HG02970 (cell line): Measurements from ENCODE around the gene INSYN1.
"Not testable (repeated sequence)": the region's sequence is repeated elsewhere in the genome, so short reads cannot be mapped to it uniquely, and the experiment has no call there.

ENCODE experiments used
- ATAC-seq: cut with Tn5 transposase; IDR thresholded peaks from one replicate; pipeline ENCODE4 v1.9.1; 2021; ENCODE audit warnings: mild to moderate bottlenecking, moderate library complexity, moderate number of reproducible peaks; ENCODE audit not compliant: unreplicated experiment, low FRiP score

The INSYN1 gene

DNA sequence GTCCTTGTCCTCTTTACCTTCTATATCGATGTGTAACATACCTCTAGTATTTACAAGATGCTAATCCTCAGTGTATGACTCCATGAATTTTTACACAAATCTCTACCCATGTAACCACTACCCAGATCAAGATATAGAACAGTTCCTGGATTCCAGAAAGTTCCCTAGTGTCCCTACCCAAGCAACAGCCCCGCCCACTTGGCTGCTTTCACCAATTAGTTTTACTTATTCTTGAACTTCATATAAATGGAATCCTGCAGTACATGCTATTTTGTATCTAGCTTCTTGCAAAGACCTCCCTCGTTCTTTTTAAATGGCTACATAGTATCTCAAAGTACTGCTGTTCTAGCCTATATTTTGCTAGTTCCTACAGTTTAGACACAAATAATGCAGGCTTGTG lies 35.9 kb downstream of the INSYN1 start:
- ATAC-seq: no peak

DNA sequence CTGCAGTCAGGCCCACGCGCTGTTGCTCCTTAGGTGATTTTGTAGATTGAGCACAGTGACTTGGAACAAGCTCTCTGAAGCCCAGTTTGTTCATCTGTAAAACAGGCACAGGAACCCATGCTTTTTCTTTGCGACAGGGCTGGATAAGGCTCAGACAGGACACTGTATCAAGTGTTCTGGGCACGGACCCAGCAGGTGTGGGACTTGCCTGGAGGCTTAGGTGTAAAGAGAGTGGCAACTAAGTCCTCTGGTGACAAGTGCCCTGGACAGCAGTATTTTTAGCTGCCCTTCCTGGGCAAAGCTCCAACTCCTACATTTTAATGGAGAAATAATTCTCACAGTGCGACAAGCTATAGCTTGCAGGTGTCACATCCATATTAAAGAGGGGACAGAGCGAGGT lies 36.7 kb downstream of the INSYN1 start:
- ATAC-seq: no peak

DNA sequence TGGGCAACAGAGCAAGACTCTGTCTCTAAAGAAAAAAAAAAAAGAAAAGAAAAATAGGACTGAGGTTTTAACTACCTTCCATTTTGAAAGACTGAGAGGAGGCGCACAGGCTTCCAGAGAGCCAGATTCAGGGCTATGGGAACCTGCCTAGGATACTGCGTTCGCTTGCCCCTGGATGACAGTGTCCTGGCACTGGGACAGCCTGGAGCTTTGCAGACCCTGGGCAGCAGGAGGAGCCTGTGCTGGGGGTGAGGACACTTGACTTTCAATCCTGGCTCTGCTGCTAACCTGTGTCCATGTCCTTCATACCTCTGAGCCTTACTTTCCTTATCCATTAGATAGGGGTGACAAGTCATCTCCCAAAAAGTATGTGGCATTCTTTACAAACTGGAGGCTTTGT lies 37.7 kb downstream of the INSYN1 start:
- ATAC-seq: no peak

DNA sequence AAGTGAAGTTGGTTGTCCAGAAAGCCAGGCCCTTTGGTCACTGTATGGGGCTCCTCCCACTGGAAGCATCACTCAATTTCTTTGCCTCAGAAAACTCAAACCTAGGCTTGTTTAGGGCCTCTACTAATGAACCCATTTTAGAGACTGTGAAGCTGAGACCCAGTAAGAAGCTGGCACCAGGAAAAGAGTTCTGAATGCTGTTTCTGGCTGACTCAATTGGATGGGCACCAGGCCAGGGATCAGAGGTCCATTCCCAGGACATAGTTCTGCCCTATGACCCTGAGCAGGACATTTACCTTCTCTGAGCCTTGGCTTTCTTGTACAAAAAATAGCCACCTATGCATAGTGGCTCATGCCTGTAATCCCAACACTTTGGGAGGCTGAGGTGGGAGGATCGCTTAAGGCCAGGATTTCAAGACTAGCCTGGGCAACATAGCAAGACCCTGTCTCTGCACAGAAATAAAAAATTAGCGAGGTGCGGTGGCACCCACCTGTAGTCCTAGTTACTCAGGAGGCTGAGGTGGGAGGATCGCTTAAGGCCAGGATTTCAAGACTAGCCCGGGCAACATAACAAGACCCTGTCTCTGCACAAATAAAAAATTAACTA lies 38.4 kb downstream of the INSYN1 start:
- ATAC-seq: no peak

DNA sequence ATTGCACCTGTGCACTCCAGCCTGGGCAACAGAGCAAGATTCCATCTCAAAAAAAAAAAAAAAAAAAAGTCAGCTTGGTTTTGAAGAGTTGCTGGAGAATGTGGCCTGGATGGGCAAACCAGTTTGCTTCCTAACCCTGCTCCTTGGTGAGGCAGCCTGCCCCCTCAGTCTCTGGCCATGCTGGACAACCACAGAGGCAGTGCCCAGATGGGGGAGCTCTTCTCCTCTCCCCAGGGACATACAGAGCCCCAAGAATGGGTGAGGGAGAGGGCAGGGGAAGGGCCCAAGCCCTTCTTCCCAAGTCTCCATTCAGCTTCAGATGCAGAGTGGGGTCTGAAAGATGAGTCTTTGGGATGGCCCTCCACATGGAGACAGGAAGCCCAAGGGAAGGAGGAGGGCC lies 41.0 kb downstream of the INSYN1 start:
- ATAC-seq: no peak

DNA sequence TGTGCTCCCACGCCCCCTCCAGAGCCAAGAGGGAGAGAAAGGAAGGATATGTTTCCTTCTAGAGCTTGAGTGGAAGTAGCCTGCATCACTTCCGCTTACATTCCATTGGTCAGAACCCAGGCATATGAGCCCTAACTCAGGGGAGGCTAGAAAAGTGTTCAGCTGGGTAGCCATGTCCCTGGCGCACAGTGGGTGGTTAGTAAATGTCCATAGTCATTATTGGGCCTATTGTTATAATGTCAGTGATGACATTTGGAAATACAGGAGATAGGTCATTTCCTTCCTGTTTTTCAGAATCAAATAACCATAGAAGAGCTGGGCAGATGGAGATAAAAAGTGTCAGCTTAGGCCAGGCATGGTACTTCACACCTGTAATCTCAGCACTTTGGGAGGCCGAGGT lies 41.6 kb downstream of the INSYN1 start:
- ATAC-seq: no peak

DNA sequence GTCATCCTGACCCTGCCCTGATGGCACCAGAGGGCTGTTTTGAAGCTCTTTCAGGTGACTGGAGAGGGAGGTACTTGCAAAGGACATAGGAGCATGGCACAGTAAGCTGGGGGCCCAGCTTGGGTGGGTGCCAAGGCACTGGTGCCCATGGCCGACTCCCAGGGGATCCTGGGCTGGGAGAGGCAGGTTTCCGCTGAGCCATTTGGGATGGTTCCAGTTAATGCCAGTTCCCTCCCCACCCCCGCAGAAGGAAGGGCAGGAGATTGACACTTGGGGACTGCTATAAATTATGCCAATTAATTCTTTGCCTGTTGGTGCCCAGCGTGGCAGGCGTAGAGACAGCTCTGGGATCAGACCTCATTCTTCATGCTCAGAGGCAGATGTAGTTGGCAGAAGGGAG lies 42.8 kb downstream of the INSYN1 start:
- no peak for ATAC-seq

DNA sequence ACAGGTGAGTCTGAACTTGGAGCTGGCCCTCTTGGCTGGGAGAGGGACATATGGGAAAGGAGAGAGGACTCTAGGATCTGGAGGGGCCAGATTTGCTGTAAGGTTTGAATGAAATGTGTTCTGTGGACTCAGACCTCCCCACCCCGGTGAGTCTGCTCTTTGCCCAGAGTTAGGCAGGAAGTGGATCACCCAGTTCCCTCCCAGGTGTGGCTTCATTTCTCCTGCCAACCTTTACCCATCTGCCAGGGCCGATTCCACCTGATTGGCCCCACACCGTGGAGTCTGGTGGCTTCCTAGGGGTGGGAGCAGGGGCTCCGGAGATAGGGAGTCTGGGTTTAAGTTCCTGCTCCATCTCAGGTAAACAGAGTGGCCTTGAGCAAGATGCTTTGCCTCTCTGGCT lies 43.5 kb downstream of the INSYN1 start:
- no peak for ATAC-seq

DNA sequence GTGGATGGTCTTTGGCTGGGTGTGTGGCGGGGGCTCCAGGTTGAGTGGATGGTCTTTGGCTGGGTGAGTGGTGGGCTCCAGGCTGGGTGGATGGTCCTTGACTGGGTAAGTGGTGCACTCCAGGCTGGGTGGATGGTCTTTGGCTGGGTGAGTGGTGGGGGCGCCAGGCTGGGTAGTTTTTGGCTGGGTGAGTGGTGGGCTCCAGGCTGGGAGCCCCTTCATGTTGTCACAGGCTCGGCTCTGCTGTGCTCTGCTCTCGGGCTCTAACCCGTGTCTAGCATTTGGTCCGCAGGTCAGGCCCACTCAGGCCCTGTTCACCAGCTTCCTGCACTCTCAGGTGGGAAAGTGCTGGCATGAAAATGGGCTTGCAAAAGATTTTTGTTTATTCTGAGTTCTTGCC lies 43.9 kb downstream of the INSYN1 start:
- ATAC-seq: no peak

DNA sequence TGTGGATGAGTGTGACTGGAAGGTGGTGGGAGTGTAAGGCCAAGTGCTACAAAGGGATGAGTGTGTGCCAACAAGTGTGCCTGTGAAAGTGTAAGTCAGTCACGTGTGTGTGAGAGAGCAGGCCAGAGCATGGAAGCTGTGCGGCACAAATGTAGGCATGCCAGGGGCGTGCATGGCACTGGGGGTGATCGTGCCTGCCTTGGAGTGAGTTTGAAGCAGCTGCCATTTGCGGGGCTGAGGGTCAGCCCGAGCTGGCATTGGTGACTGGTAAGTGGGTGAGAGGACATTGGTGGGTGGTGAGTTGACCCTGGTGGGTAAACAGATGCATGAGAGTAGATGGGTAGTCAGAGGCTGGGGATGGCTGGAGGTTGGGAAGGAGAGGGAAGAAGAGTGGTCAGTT lies 44.5 kb downstream of the INSYN1 start:
- no peak for ATAC-seq

DNA sequence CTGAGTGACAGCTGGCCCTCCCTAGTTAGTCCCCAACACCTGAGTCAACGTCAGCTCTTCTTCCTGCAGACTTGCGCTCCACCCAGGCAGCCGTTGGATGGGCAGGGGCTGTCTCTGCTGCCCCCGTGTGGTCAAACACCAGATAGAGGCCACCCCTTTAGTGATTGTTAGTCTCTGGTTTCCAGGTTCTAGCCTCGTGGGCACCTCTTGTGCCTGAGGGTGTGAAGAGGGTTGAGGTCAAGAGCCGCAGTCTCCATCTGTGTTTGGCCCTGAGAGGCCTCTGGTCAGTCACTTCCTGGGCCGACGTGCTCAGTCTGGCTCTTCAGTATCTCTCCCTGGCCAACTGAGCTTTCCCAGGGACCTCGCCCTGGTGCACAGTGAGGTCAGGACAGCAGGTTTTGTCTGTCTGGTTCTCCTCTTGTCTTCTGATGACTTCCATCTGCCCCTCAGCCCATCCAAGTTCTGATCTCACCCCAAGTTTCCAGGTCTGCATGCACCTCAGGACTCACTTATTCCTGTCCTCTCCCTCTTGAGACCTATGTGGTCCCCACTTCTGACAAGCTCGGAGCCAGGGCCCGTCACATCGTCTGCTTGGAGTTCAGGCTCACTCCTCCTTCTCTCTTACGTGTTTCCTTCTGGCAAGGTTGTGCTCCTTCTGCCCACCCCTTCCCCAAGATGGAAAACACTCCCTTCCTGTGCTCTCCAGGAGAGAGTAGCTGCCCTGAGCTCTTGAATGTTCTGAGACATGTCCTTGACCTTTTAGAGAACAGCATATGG lies 48.1 kb downstream of the INSYN1 start:
- ATAC-seq: peak; percentile 50

DNA sequence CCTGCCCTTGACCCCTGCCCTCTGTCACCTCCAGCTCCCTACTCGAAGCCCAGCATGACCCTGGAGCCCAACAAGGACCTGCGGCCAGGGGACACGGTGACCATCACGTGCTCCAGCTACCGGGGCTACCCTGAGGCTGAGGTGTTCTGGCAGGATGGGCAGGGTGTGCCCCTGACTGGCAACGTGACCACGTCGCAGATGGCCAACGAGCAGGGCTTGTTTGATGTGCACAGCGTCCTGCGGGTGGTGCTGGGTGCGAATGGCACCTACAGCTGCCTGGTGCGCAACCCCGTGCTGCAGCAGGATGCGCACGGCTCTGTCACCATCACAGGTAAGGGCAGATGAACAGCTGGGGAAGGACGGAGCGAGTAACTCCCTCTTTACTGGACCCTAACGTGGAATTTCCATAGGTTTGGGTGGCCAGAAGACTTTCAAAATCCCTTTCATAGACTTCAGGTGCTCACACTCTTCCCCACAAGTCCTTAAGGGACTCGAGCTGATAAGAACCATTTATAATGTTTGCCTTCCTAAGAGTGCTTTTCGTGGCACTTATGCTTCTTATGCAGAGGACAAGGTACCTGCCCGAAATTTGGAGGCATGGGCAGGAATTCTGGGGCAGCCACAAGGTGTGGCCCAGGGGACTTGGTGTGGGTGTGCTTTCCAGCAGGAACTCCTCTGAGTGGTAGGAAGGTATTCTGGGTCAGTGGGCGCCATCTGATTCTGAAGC lies 48.8 kb downstream of the INSYN1 start:
- not testable (repeated sequence) for ATAC-seq

DNA sequence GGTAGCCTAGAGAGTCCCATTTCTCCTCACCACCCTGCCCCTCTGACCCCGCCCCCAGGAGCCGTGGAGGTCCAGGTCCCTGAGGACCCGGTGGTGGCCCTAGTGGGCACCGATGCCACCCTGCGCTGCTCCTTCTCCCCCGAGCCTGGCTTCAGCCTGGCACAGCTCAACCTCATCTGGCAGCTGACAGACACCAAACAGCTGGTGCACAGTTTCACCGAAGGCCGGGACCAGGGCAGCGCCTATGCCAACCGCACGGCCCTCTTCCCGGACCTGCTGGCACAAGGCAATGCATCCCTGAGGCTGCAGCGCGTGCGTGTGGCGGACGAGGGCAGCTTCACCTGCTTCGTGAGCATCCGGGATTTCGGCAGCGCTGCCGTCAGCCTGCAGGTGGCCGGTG lies 49.5 kb downstream of the INSYN1 start:
- ATAC-seq: not testable (repeated sequence)

DNA sequence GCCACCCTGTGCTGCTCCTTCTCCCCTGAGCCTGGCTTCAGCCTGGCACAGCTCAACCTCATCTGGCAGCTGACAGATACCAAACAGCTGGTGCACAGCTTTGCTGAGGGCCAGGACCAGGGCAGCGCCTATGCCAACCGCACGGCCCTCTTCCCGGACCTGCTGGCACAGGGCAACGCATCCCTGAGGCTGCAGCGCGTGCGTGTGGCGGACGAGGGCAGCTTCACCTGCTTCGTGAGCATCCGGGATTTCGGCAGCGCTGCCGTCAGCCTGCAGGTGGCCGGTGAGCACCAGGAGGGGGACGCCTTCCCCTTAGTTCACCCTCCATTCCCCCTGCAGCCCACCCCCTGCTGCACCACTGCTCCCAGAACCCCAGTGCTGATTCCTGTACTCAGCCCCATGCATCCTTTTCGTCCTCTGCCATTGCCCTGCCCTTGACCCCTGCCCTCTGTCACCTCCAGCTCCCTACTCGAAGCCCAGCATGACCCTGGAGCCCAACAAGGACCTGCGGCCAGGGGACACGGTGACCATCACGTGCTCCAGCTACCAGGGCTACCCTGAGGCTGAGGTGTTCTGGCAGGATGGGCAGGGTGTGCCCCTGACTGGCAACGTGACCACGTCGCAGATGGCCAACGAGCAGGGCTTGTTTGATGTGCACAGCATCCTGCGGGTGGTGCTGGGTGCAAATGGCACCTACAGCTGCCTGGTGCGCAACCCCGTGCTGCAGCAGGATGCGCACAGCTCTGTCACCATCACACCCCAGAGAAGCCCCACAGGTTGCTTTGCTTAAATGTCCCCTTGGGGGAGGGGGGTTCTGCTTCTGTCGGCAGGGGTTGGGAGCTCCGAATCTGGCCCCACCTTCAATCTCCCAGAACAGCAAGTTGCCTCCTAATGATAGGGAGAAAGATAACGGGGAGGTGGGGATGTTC lies 50.6 kb downstream of the INSYN1 start:
- not testable (repeated sequence) for ATAC-seq

DNA sequence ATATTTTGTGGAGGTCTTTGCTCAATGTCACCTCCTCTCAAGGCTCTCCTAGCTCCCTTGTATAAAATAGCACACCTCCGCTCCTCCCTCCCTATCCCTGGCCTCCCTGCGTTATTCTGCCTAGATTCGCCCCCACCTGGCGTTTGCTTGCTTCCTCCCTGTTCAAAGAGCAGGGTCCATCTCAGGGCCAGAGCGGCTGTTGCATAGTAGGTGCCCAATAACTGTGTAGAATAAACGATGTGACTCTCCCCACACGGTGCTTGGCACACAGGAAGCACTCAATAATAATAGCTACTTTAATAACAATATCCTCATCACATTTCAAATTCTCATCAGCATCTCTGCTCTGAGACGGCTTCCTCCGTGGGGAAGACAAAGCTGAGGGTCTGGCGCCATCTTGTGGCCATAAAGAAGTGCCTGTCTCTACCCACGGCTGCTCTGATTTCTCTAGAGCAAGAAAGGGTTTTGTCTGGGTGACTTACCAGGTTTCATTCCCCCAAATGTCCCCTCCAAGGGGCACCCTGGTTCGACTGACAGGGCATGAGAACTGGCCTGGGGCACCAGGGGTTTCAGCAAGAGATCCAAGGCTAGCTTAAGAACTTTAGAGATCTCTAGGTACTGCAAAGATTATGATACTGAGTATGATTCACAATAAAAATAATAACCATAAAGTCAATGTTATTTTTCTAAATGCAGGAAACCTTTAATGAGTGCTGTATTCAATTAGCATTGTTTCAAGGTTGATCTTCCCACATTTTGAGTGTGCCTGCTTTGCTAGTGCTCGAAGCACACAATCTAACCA lies 52.9 kb downstream of the INSYN1 start:
- ATAC-seq: no peak

DNA sequence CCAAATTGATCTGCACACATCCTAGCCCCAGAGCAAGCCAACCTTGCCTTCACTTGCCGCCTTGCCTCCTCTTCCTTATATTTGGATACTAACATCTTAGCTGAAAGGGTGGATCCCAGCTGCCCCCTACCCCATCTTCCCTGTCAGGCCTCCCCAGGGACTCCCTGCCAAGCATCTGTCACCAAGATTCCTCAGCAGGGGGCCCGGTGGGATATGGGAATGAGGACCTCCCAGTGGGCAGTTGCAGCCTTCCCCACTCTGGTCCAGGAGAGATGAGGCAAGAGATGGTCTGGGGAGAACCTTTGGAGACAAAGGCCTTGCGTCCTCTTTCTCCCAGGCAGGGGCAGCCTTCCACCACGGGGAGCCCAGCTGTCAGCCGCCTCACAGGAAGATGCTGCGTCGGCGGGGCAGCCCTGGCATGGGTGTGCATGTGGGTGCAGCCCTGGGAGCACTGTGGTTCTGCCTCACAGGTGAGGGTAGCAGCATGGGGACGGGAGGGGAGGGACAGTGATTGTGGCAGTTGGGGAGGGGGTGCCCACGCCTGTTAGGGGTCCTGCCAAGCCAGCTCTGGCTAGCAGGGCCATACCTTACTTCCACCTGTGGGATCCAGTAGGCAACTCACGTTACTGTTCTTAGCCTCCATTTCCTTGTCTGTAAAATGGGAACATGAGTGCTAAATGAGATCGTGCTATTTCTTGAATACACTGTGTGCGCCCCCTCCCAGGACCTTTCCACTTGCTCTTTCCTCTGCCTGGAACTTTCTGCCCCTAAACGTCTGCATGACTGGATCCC lies 53.7 kb downstream of the INSYN1 start:
- no peak for ATAC-seq

DNA sequence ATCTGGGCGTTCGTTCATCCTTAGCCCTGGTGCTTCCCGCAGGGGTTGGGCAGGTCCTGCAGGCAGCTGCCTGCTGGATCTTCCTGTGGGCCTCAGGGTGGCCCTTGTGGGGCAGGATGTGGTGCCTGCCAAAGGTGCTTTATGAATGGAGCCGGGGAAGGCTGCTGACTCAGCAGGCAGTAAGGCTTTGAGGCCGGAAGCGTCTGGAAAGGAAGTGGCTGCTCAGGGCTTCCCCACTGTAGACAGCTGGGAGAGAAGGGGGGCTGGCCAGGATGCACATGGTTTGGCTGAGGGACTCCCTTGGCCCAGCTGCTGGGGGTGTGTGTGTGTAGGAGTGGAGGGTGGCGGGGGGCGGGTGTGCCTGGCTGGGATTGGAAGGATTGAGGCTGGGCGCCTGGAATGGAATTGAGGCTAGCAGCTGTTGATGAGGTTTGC lies 56.1 kb downstream of the INSYN1 start:
- peak; percentile 68 for ATAC-seq

DNA sequence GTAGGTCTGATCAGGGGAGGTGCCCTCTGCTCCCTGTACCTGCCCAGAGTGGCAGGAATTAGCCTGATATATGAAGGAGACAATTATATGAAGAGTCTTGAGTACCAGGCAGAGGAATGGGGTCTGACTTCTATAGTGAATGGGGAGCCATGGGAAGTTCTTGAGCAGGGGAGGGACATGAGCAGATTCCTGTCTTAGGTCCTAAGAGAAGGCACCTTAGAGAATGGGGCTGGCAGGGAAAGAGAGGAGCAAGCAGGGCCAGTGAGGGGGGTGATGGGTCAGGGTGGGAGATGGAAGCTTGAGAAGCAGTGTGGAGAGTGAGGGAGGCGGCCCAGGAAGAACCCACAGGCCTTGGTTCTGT lies 56.5 kb downstream of the INSYN1 start:
- ATAC-seq: no peak
